Retinal pigment epithelial cell (primary cell): ENCODE results near the gene SMC4.

Experiments used
- DNase-seq: peaks from one replicate; pipeline ENCODE4 v3.0.0-alpha.2; 2010; ENCODE audit warnings: low read depth
- H3K4me3 ChIP-seq: 2 replicates; pipeline ENCODE4 v1.5.1; 2011; ENCODE audit warnings: mild to moderate bottlenecking, low read length, control low read depth, moderate library complexity
- TF ChIP-seq, protein P1 (sequence below): conservative IDR thresholded peaks from 2 replicates; pipeline ENCODE4 v1.5.1; 2011; ENCODE audit warnings: low read depth, low read length, control low read depth, inconsistent platforms

SMC4 gene

DNA sequence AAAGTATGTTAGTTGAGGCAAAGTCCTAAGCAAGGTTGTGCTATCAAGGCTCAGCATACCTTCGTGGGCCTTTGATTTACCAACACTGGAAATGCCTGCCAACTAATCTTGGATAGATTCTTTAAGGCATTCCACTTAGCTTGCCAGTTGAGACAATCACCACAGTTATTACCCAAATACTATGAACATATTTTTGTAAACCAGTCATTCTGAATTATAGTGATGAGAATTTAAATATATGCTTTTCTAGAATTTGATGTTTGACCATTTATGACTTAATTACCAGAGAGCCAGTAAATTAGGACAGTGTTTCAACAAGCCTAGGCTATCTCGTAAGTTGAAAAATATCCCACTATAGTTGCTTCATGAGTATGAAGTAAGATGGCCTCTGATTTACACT is 34.6 kb downstream of the SMC4 start:
- no peak overlapping the region for H3K4me3 ChIP-seq
- TF ChIP-seq, protein P1, sequence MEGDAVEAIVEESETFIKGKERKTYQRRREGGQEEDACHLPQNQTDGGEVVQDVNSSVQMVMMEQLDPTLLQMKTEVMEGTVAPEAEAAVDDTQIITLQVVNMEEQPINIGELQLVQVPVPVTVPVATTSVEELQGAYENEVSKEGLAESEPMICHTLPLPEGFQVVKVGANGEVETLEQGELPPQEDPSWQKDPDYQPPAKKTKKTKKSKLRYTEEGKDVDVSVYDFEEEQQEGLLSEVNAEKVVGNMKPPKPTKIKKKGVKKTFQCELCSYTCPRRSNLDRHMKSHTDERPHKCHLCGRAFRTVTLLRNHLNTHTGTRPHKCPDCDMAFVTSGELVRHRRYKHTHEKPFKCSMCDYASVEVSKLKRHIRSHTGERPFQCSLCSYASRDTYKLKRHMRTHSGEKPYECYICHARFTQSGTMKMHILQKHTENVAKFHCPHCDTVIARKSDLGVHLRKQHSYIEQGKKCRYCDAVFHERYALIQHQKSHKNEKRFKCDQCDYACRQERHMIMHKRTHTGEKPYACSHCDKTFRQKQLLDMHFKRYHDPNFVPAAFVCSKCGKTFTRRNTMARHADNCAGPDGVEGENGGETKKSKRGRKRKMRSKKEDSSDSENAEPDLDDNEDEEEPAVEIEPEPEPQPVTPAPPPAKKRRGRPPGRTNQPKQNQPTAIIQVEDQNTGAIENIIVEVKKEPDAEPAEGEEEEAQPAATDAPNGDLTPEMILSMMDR = no peak
- no peak for DNase-seq

DNA sequence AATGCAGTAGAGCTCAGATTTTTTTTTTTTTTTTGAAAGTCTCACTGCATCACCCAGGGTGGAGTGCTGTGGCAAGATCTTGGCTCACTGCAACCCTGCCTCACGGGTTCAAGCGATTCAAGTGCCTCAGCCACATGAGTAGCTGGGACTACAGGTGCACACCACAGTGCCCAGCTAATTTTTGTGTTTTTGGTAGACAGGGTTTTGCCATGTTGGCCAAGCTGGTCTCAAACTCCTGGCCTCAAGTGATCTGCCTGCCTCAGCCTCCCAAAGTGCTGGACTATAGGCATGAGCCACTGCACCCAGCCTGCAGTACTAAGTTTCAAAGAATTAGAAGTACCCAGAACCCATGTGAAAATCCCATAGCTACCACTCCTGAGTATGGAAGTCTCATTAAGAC is 35.6 kb downstream of the SMC4 start:
- H3K4me3 ChIP-seq = no peak overlapping the region
- TF ChIP-seq, protein P1 = no peak
- DNase-seq = no peak

DNA sequence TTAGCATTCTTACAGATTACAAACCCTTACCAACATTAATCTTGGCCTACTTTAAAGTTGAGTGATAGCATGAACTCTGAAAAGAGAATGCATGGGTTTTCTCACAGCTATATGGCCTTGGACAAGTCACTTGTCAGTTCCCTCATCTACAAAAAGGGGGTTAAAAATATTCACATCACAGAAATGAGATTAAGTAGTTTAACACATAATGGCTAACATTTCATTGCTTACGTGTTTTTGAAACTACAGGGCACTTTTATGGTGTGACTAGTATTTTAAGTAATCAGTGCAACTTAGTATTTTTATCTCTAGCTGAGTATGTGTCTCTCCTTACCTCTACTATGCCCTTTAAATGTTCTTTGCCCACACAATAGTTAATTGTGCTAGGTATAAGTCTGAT is 36.3 kb downstream of the SMC4 start:
- TF ChIP-seq, protein P1 = no peak
- DNase-seq = no peak
- H3K4me3 ChIP-seq = no peak overlapping the region

DNA sequence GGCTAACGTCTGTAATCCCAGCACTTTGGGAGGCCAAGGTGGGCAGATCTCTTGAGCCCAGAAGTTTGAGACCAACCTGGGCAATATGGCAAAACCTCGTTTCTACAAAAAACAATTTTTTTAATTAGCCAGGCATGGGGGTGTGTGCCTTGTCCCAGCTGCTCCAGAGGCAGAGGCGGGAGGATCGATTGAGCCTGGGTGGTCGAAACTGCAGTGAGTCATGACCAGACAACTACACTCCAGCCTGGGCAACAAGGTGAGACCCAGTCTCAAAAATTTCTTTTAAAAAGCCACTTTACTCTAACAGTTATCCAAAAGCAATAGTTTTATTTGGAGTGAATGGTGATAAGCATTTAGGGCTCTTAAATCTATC is 37.6 kb downstream of the SMC4 start:
- TF ChIP-seq, protein P1 = no peak
- no peak for DNase-seq
- H3K4me3 ChIP-seq = no peak overlapping the region

DNA sequence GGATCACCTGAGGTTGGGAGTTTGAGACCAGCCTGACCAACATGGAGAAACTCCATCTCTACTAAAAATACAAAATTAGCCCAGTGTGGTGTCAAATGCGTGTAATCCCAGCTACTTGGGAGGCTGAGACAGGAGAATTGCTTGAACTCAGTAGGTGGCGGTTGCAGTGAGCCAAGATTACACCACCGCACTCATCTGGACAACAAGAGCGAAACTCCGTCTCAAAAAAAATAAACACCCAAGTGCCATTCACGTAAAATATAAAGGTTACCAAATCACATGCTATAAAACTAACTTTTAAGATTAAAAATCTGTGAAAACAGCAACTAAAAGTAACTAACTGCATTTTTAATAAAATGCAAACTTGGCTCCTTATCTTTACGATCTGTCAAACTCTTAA is 41.2 kb downstream of the SMC4 start:
- no peak for DNase-seq
- H3K4me3 ChIP-seq = no peak overlapping the region
- TF ChIP-seq, protein P1 = no peak

DNA sequence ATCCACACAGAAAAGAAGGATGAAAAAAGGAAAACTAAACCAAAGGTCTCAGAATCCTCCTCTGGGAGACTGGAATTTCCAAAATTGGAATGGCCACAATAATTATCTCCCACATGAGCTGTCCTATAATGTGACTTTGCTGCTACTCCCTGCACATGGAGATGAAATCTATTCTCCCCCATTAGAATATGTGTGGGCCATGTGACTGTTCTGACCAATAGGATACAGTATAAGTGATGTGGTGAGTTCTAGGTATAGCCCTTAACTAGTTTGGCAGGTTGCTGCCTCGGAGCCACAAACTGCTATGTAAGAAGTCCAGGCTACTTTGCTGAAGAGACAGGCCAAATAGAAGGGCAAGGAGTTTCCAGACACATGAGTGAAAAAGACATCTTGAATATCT is 45.0 kb downstream of the SMC4 start:
- no peak for DNase-seq
- H3K4me3 ChIP-seq = no peak overlapping the region
- TF ChIP-seq, protein P1 = no peak

DNA sequence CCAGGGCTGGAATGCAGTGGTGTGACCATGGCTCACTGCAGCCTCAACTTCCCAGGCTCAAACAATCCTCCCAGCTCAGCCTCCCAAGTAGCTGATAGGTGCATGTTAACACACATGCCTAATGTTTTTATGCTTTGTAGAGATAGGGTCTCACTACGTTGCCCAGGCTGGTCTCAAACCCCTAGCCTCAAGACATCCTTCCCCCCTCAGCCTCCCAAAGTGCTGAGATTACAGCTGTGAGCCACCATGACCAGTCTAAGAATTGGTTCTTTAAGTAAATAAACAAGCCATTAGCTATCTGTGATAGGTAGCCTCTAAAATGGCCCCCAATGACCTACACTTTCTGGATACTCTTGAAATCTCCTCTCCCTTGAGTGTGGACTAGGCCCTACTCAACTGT is 46.4 kb downstream of the SMC4 start:
- DNase-seq = no peak
- H3K4me3 ChIP-seq = no peak overlapping the region
- TF ChIP-seq, protein P1 = no peak
